Measurements from ENCODE around the gene PTTG1IP.
"Not testable (repeated sequence)": the region's sequence is repeated elsewhere in the genome, so short reads cannot be mapped to it uniquely, and the experiment has no call there.

The PTTG1IP gene, protein sequence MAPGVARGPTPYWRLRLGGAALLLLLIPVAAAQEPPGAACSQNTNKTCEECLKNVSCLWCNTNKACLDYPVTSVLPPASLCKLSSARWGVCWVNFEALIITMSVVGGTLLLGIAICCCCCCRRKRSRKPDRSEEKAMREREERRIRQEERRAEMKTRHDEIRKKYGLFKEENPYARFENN

DNA sequence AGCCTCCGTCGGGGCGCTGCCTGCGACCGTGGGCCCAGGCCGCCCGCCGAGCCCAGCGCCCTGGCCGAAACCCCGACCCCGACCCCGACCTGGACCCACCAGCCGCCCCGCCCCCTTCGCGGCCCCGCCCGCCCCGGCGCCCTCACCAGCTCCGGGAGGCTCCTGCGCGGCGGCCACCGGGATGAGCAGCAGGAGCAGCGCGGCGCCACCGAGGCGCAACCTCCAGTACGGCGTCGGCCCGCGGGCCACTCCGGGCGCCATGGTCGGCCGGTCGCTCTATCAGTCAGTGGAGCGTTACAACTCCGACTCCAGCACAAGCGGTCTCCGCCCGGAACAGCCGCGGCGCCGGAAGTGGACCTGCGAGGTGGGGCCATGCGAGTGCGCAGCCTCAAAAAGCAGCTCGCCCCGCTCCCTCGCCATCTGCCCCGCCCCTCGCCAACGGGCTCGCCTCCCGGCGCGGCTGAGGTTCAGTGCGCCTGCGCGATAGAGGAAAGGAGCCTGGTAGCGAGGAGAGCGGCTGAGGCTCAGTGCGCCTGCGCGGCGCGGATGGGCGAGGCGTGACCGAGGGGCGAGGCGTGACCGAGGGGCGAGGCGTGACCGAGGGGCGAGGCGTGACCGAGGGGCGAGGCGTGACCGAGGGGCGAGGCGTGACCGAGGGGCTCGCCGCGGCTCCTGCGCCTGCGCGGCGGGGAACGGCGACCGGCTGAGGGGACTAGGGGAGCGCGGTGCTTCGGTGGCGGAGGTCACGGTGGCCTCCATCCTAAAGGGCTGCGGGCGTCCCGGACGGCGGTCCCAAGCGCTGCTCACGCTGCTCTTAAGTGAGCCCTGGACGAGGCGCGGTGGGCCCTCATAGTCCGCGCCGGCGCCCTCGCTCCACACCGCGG, at the start of gene PTTG1IP:
TSS of gene PTTG1IP (minus strand) at position 335 of the 884 bp plus-strand sequence. CDS start at position 261, 74 bp downstream.
- peak; percentile 93 for DNase-seq (ENCODE audit: low read depth)

GRCh38 chr21:44921928-44922327, 48.4 kb upstream of the PTTG1IP start:
- DNase-seq (ENCODE audit: low read depth): no peak

DNA sequence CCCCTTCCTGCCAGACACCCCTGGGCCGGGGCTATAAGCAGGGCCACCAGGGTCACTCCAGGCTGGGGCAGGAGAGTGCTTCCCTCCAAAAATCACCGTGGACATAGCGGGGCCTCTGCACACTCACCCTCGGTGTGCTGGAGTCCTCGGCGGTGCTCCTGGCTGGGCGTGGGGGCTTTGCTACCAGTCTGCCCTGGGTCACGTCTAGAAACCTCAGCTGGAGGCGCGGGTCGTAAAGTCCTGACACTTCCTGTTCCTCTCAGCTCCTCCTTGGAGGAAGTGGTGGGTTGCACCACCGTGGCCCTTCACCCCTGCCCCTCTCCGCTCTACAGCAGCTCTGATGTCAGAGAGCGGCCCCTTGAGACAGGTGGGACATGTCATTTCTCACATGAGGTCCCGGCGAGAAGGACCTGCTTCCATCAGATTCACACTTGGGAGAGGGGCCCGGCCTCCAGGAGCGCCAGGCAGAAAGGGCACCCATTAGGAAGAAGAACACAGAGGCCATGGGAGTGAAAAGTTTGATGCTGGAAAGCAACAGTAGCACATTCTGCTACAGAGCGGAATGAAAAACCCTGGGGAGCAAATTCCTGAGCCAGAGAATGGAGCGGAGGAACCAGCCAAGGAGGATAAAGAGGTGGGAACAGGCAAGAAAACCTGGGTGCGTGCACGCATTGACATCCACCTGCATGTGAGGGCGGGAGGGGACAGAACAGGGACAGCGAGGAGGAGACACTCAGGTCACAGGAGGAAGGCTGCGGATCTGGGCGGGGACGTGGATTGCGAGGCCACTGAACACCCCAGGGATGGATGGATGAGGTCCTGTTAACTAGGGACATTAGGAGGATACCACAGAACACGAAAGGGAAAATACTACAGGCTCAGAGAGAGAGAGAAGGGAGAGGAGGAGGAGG, 47.5 kb upstream of the PTTG1IP start, which contains the start of gene ITGB2:
TSS of gene ITGB2 (minus strand) at position 206 of the 911 bp plus-strand sequence. CDS start 10,117 bp downstream, outside the sequence.
- DNase-seq (ENCODE audit: low read depth): no peak

DNA sequence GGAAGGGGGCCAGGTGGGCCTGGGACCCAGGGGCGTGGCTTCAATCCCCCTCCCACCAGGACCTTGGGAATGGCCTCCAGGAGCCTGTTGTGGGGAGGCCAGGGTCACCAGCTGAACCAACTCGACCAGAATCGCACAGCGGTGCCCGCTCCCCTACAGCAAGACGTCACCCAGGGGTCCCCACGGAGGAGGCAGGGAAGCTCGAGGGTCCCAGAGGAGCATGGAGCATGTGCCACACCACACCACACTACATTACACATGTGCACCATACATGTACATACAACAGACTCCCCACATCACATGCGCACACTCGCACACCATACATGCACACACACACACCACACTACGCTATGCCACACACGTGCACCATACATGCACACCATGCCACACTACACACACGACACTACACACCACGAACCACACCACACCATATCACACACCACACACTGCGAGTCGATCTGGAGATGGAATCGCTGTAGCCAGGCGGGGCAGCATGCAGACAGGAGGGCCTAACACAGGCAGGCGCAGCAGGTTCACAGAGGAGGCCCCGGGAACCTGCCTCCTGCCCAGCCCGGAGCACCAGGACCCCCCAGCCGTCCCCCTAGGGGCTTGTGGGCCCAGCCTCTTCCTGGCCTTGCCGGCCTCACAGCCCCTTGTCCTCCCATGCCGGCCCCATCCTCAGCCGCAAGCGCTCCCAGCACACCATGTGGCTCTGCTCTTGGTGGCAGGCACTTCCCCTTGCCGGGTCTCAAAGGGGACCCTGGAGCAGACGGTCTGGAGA, 46.6 kb upstream of the PTTG1IP start:
- no peak for DNase-seq (ENCODE audit: low read depth)

- no peak for DNase-seq (ENCODE audit: low read depth)
These were observed 45.8 kb upstream of the PTTG1IP start for GRCh38 chr21:44919111-44919912.

GRCh38 chr21:44918581-44919033, 45.1 kb upstream of the PTTG1IP start:
- no peak for DNase-seq (ENCODE audit: low read depth)

DNA sequence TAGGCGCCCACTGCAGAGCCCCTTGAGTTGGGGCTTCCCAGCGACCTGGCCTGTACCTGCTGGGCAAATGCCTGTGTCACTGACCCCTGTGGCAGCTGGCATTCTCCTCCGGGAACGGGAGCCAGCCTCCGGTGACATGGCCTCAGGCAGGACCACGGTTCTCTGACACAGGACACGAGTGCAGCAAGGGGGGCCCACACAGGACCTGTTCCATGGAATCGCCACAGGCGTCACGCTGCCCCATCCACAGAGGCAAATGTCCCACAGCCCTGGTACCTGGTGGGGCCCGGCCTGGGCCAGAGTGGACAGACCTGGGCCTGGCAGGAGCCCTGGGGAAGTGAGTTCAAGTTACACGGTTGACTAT, 44.6 kb upstream of the PTTG1IP start:
- DNase-seq (ENCODE audit: low read depth): no peak

DNA sequence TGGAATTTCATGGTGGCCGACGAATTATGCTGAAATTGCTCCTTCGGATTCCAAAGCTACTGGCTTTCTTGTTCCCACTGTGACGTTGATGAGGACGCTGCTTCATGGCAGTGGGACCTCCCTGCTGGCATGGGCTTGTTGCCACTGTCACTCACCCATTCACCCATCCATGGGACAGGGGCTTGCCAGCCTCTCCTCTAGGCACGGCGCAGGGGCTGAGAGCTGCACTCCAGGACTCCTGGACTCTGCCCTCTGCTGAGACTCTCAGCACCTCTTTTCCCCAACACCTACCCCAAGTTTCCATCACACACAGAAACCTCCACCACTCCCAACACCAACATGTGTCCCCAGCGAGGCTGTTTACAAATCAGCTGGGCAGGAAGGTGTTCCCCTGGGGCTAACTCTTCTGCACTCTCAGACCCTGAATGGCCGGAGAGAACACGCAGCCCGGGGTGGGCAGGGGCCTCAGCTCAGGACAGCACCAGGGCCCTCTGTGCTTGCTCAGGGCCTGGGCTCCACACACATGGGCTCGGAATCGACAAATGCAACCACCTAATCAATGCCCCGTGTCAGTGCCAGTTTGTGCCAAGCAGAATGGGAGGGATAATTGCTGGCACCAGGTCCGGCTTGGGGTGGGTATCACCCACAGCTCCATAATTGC, 44.1 kb upstream of the PTTG1IP start:
- DNase-seq (ENCODE audit: low read depth): no peak

DNA sequence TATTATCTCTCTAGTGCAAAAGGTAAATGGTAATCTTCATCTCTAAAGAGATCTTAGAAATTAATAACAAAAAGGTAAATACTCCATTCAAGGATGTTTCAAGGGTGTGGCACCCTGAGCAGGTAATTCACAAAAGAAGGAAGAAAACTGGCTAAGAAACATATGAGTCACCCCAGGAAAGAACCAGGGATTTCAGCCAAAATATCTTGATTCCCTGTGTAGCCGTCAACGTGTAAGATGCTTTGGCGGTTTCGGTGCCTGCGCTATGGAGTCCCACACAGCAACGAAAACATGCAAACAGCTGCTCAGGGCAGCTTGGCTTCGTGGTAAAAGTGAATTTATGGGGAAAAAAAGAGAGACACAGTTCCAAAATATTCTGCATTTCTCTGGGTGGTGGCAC, 43.5 kb upstream of the PTTG1IP start:
- no peak for DNase-seq (ENCODE audit: low read depth)

DNA sequence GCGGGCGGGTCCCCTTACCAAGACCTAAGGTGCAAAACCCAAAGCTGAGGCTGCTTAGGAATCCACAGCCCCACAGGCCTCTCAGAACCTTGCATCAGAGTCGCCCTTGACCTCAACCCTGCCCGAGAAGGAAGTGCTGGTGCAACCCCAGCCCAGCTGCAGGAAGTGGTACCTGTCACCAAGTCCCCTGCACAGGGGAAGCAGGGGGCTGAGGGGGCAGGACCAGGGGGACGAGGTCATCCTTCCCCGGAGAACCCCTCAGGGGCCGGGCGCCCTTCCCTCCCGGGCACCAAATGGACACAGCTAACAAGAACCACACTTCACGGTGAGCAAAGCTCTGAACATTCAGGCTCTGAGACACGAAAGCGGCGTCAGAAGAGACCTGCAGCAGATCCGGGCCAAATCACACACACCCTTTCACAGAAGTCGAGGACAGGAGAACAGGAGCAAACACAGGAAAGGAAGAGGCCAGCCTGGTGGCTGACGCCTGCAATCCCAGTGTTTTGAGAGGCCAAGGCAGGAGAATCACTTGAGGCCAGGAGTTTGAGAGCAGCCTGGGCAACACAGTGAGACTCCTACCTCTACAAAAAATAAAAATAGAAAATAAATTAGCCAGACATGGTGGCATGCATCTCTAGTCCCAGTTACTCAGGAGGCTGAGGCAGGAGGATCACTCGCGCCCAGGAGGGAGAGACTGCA, 40.8 kb upstream of the PTTG1IP start:
- no peak for DNase-seq (ENCODE audit: low read depth)

- DNase-seq (ENCODE audit: low read depth): no peak
These were observed 40.1 kb upstream of the PTTG1IP start for GRCh38 chr21:44913425-44914175.

- not testable (repeated sequence) for DNase-seq (ENCODE audit: low read depth)
These were observed 39.3 kb upstream of the PTTG1IP start for GRCh38 chr21:44912506-44913412.

GRCh38 chr21:44912158-44912473, 38.6 kb upstream of the PTTG1IP start:
- no peak for DNase-seq (ENCODE audit: low read depth)

DNA sequence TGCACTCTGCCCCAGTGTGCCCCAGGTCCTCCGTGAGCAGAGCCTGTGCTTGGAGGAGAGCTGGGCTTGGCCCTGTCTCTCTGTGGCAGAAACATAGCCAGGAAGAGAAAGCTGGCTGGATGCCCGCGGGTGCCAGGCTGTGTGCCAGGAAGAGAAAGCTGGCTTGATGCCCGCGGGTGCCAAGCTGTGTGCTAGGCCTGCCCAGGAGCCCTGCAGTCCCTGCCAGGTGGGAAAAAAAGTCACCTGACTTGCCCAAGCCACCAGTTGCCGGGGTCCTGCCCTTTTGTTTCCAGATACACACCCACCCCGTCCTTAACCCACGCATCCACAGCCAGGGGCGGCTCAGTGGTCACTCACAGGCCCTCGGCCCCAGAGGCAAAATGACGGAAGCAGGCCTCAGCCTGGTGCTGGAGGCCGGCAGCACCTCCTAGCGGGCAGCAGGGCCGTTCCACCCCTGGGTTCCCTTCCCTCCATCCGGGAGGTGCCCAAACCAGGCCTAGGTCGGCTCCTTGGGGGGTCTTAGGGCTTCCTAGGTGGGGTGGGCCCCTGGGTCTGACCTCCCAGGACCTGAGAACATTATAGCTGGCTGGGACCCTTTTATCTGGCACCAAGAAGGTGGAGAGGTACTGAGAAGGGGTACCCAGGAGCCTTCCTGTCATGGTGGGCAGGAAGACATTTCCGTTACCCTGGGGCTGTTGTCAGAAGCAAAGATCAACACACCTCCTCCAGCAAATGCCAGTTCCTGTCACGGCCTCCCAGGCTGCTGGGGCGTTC, 38.1 kb upstream of the PTTG1IP start:
- no peak for DNase-seq (ENCODE audit: low read depth)

GRCh38 chr21:44911068-44911383, 37.5 kb upstream of the PTTG1IP start:
- DNase-seq (ENCODE audit: low read depth): no peak

DNA sequence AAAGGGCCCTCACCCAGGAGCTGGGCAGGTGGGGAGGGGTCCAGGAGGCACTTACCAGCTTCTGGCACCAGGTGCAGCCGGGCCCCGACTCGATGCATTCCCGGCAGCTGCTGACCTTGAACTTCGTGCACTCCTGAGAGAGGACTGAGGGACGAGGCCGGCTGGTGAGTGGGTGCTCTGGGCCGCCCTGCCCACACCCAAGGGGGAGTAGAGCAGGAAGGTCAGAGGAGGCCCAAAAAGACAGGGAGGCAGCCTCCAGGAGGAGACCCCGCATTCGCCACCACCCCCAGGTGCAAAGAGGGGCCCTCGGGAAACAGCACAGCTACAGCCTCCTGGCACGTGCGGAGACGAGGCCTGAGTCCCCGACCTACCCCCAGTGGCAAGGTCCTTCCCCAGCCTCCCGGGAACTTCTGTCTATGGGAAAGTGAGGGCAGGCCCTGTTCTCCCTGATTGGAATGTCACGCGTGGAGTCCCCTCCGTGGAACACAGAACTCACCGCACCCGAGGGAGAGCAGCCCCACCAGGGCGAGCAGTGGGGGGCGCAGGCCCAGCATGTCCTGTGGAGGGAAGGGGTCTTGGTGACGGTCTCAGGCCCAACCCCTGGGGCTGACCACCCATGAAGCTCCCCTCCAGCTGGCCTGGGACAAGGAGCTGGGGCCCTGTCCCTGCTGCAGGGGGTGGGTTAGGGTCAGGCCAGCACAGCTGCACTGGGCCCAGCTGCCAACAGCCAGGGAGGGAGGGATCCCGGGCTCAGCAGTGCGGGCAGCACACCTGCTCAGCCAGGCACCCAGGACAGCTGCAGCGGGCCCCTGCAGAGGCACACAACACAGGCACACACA, 37.0 kb upstream of the PTTG1IP start:
- no peak for DNase-seq (ENCODE audit: low read depth)

Data from HS-27A (cell line).